Measurements from ENCODE around the gene FBXL16. TPM values are rescaled to one million over a fixed set of nuclear protein-coding genes. Genes with fewer than 3 reads are reported as not detected.

The FBXL16 gene
- total and polyA plus RNA-seq, 9 of the 15 experiments (the other 6 are each of a cell fraction or from before 2014, with no cell fraction given), result 0.21 to 8.2 (median 1.7) TPM

DNA sequence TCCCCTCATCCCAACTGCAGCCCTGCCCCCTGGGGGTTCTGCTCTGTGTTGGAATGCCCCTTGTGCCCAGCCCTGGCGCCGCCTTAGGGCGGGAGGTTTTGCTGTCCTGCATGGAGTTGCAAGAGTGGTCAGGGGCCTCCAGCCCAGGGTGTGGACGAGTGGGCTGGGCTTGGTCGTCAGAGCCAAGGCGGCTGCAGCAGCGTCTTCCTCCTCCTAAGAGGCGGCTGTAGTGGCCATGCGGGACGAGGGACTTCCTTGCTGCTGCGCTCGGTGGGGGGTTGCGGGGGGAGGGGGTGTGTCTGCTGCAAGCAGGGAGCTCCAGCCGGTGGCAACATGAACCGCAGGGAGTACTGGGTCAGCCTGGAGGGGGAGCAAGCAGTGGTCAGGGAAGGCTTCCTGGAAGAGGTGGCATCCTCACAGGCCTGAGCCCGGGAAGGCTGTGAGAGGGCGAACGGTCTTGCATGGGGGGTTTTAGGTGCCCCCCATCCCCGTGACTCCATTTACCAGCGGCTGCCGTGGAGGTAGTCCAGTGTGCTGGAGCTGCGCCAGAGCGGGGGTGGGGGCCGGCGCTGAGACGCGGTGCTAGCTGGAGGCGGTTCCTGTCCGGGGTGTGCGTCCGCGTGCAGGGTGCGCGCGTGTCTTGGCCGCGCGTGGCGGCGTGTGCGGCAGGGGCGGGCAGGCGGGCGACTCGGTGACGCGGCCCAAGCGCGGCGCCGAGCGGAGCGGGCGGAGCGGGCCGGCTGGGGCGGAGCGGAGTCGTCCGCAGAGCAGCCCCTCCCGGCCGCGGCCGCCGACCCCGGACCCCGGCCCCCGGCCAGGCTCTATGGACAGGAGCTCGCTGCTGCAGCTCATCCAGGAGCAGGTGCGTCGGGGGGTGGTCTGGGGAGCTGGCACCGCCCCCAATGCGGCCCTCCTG is 30.4 kb downstream of the FBXL16 start, which contains the start of gene RHBDL1 (continued):
- TF ChIP-seq ZNF586 (CRISPR knock-in tag; conservative IDR thresholded peaks at IDR 0.05), result 0 out of 2 replicates have a peak, but pooled peaks have one; percentile 3
- TF ChIP-seq ZSCAN29 (IDR thresholded peaks at IDR 0.05), result no peak
- peak; percentile 42; the same call in 1 of the 2 replicates for TF ChIP-seq PHF8 (IDR thresholded peaks at IDR 0.05; ENCODE audit: borderline replicate concordance, low read length)
- TF ChIP-seq, protein P1, sequence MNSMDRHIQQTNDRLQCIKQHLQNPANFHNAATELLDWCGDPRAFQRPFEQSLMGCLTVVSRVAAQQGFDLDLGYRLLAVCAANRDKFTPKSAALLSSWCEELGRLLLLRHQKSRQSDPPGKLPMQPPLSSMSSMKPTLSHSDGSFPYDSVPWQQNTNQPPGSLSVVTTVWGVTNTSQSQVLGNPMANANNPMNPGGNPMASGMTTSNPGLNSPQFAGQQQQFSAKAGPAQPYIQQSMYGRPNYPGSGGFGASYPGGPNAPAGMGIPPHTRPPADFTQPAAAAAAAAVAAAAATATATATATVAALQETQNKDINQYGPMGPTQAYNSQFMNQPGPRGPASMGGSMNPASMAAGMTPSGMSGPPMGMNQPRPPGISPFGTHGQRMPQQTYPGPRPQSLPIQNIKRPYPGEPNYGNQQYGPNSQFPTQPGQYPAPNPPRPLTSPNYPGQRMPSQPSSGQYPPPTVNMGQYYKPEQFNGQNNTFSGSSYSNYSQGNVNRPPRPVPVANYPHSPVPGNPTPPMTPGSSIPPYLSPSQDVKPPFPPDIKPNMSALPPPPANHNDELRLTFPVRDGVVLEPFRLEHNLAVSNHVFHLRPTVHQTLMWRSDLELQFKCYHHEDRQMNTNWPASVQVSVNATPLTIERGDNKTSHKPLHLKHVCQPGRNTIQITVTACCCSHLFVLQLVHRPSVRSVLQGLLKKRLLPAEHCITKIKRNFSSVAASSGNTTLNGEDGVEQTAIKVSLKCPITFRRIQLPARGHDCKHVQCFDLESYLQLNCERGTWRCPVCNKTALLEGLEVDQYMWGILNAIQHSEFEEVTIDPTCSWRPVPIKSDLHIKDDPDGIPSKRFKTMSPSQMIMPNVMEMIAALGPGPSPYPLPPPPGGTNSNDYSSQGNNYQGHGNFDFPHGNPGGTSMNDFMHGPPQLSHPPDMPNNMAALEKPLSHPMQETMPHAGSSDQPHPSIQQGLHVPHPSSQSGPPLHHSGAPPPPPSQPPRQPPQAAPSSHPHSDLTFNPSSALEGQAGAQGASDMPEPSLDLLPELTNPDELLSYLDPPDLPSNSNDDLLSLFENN (IDR thresholded peaks at IDR 0.05; ENCODE audit: low read depth in 2 of 2, low read length in 2 of 2), result no peak
- TF ChIP-seq, protein P2, sequence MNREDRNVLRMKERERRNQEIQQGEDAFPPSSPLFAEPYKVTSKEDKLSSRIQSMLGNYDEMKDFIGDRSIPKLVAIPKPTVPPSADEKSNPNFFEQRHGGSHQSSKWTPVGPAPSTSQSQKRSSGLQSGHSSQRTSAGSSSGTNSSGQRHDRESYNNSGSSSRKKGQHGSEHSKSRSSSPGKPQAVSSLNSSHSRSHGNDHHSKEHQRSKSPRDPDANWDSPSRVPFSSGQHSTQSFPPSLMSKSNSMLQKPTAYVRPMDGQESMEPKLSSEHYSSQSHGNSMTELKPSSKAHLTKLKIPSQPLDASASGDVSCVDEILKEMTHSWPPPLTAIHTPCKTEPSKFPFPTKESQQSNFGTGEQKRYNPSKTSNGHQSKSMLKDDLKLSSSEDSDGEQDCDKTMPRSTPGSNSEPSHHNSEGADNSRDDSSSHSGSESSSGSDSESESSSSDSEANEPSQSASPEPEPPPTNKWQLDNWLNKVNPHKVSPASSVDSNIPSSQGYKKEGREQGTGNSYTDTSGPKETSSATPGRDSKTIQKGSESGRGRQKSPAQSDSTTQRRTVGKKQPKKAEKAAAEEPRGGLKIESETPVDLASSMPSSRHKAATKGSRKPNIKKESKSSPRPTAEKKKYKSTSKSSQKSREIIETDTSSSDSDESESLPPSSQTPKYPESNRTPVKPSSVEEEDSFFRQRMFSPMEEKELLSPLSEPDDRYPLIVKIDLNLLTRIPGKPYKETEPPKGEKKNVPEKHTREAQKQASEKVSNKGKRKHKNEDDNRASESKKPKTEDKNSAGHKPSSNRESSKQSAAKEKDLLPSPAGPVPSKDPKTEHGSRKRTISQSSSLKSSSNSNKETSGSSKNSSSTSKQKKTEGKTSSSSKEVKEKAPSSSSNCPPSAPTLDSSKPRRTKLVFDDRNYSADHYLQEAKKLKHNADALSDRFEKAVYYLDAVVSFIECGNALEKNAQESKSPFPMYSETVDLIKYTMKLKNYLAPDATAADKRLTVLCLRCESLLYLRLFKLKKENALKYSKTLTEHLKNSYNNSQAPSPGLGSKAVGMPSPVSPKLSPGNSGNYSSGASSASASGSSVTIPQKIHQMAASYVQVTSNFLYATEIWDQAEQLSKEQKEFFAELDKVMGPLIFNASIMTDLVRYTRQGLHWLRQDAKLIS (CRISPR knock-in tag; IDR thresholded peaks at IDR 0.05), result 0 out of 2 replicates have a peak, but pooled peaks have one; percentile 14
- no peak for TF ChIP-seq CC2D1A (IDR thresholded peaks at IDR 0.05)
- 0 out of 2 replicates have a peak, but pooled peaks have one; percentile 53 for TF ChIP-seq ZBTB17 (CRISPR knock-in tag; IDR thresholded peaks at IDR 0.05)
- TF ChIP-seq, protein P3, sequence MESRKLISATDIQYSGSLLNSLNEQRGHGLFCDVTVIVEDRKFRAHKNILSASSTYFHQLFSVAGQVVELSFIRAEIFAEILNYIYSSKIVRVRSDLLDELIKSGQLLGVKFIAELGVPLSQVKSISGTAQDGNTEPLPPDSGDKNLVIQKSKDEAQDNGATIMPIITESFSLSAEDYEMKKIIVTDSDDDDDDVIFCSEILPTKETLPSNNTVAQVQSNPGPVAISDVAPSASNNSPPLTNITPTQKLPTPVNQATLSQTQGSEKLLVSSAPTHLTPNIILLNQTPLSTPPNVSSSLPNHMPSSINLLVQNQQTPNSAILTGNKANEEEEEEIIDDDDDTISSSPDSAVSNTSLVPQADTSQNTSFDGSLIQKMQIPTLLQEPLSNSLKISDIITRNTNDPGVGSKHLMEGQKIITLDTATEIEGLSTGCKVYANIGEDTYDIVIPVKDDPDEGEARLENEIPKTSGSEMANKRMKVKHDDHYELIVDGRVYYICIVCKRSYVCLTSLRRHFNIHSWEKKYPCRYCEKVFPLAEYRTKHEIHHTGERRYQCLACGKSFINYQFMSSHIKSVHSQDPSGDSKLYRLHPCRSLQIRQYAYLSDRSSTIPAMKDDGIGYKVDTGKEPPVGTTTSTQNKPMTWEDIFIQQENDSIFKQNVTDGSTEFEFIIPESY (CRISPR knock-in tag; IDR thresholded peaks at IDR 0.05), result peak; percentile 37; the same call in 1 of the 2 replicates
- TF ChIP-seq, protein P4, sequence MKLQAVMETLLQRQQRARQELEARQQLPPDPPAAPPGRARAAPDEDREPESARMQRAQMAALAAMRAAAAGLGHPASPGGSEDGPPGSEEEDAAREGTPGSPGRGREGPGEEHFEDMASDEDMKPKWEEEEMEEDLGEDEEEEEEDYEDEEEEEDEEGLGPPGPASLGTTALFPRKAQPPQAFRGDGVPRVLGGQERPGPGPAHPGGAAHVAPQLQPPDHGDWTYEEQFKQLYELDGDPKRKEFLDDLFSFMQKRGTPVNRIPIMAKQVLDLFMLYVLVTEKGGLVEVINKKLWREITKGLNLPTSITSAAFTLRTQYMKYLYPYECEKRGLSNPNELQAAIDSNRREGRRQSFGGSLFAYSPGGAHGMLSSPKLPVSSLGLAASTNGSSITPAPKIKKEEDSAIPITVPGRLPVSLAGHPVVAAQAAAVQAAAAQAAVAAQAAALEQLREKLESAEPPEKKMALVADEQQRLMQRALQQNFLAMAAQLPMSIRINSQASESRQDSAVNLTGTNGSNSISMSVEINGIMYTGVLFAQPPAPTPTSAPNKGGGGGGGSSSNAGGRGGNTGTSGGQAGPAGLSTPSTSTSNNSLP (IDR thresholded peaks at IDR 0.05; ENCODE audit: borderline replicate concordance, low read depth, low read length), result no peak
- TF ChIP-seq, protein P5, sequence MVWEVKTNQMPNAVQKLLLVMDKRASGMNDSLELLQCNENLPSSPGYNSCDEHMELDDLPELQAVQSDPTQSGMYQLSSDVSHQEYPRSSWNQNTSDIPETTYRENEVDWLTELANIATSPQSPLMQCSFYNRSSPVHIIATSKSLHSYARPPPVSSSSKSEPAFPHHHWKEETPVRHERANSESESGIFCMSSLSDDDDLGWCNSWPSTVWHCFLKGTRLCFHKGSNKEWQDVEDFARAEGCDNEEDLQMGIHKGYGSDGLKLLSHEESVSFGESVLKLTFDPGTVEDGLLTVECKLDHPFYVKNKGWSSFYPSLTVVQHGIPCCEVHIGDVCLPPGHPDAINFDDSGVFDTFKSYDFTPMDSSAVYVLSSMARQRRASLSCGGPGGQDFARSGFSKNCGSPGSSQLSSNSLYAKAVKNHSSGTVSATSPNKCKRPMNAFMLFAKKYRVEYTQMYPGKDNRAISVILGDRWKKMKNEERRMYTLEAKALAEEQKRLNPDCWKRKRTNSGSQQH (CRISPR knock-in tag; IDR thresholded peaks at IDR 0.05), result 0 out of 2 replicates have a peak, but pooled peaks have one; percentile 45
- TF ChIP-seq, protein P6, sequence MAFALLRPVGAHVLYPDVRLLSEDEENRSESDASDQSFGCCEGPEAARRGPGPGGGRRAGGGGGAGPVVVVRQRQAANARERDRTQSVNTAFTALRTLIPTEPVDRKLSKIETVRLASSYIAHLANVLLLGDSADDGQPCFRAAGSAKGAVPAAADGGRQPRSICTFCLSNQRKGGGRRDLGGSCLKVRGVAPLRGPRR (CRISPR knock-in tag; IDR thresholded peaks at IDR 0.05), result no peak

All from K562 (cell line).